Measurements from ENCODE around the gene TOM1L2.

TOM1L2 gene

DNA sequence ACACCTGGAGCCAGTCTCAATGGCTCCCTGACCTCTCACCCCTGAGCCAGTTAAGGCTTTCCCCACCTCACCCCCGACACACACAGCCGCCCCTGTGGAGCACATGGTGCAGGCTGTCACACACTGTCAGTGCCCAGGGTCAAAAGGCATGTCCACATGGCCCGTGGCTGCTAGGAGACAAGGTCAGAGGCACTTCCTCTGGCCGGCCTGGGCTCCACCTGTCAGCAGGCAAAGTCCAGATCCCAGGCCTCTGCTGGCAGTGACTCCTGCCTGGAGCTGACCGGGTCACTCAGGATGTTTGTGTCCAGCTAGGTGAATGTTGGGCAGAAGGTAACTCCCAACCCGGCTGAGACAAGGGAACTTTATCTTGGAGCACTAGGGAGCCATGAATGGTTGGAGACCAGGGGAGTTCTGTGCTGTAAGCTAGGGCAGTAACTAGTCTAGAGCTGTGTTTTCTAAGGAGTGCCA lies 141.4 kb downstream of the TOM1L2 start:
- no peak for DNase-seq

GRCh38 chr17:17830269-17830567 lies 142.0 kb downstream of the TOM1L2 start:
- no peak for DNase-seq

DNA sequence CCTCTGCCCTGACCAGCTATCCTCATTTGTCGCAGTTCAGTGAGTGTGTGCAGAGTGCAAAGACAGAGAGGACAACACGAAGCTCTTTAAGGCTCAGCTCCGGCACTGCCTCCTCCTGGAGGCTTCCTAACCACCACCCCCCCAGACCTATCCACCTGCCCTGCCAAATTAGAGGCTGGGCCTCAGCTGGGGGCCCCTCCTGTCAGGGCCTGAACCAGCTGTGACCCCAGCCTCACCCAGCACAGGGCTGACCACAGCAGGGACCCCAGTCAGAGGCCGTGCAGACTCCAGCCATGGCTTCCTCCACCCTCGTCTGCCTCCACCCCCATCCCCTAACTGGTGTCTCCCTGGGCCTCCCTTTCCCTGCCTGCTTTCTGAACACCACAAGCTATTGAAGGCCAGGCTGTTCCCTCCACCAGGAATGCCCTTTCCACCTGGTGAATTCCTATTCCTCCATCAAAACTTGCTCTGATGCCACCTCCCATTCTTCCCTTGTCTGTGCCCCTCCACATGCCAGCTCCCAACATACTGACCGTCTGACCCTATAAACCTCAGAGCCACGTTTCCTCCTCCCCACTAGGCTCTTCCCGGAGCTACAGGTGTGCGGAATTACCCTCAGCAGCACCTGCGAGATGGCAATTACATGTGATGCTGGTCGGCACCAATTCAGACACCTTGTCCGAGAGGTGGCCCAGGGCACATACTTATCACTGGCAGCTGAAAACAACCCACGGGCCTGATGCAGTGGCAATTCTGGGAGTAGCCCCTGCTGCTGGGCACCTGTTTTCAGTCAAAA lies 144.2 kb downstream of the TOM1L2 start:
- no peak for DNase-seq

- DNase-seq = no peak
These were observed 145.0 kb downstream of the TOM1L2 start for GRCh38 chr17:17826942-17827785.

DNA sequence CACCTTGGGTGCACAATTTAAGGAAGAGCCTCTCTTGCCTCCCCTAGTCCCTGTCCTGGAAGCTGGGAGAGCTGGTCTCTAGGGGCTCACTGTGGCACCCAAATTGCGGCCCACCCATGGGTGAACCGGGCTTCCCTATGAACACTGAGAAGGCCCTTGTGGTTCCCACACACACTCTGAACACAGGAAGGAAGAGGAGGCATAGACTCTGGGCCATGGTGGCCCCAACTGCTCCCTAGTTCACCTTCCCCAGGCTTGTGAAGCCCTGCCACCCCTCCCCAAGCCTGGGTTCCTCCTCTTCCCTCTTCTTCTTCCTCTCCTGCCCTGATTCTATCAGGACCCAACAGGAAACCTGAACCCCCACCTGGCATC lies 145.9 kb downstream of the TOM1L2 start:
- DNase-seq = no peak

GRCh38 chr17:17824783-17825614 lies 147.2 kb downstream of the TOM1L2 start:
- DNase-seq = no peak

- DNase-seq = no peak
These were observed 147.9 kb downstream of the TOM1L2 start for GRCh38 chr17:17824119-17824782.

DNA sequence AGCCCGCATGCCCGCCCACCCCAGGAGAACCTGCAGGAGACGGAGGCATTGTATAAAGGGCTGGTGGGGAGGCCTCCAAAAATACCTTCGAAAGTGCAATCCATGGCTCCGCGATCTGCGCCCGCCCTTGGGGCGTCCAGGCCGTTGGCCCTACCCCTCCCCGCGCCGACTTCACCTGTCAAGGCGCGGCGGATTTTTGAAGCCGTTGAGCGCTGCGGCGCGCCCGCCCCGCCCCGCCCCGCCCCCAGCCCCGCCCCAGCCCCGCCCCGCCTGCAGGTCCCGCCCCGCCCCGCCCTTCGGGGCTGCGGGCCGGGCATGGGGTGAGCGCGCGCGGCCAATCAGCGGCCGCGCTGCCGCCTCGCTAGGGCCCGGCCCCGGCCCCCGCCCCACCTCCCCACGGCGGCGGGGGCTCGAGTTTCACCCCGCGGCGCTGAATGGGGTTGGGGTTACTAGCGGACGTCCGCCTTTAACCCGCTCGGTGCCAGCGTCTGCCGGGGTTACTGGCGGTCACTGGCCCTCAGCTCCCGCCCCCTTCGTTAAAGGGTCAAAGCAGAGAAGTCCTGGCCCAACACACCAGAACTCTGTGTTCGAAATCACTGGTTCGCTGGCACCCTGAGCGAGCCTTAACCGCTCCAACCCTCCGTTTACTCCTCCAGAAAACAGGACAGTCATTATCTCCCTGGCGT lies 148.6 kb downstream of the TOM1L2 start:
- DNase-seq = peak; percentile 90

DNA sequence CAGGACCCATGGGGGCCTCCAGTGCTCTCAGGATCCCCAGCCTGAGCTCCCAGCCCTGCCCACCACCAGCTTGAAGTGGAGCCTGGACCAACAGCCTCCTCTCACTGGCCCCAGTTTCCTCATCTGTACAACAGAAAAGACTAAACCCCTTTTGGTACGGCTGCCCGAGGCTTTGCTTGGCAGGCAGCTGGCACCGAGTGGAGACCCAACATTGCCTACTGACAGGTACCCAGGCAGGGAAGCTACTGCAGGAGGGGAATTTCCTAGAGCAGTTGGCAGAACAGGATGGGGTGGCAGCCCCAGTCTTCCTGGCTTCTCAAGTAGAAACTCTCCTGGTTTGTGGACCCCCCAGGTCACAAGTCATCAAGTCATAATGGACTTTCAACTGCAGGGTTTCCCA lies 149.6 kb downstream of the TOM1L2 start:
- no peak for DNase-seq

DNA sequence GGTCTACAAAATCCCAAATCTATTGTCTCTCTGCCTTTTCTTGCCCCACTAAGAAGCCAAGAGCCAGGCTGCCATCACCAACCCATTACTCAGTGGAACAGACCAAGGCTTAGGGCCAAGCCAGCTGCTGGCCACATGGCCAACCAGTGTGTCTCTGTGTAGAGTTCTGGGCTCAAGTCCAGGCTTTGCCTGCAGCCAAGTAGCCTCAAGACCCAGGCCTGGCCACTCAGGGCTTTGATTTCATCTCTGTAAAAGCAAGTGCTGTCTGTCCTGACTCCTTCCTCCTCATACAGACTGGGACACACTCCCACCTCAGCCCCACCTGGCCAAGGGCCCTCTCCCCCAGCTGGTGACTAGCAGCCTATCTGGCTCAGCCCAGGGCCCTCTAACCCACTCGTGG lies 150.0 kb downstream of the TOM1L2 start:
- DNase-seq = peak; percentile 93

DNA sequence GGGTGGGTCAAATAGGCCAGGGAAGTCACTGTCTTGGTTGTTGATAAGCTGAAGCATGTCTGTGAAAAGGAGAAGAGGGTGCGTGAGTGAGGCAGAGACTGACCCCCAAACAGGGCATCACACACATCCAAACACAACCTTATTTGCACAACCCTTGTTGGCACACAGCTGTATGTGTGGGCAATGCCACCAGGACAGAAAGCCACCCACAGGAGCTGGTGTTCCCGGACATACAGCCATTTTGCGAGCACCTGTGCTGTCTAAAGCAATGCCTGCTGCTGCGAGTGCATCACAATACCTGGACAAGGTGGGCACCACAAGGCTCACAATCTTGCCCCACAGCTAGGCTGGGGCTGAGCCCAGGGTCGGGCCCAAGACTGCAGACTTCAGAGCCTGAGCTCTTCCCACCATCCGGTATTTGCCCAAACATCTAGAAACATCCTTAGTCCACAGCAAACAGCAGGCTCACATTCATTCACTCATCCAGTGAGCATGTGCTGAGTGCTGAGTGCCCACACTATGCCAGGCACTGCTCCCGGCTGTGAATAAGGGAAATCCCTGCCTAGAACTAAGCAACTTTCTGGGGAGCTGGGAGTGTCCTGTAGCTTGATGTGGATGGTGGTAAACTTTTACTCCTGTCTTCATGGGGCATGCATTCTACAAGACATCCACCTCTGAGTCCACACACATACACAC lies 151.6 kb downstream of the TOM1L2 start:
- peak; percentile 35 for DNase-seq

DNA sequence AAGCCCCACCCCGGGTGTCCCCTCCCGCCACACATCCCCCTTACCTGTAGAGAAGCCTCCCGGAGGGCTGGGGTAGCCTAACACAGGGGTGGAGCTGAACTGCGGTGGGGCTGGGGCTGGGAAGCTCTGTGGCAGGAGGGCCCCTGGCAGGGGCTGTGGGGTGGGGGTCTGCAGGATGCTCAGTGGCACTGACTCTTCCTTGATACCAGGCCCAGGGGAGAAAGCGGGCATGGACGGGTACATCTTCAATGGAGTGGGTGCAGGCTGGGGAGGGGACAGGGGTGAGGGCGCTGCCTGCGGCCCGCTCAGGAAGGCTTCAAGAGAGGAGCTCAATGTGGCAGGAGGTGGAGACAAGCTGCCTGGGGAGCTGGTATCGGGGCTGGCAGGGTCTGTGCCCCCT lies 152.2 kb downstream of the TOM1L2 start:
- DNase-seq = no peak

GRCh38 chr17:17819561-17819995 lies 152.6 kb downstream of the TOM1L2 start:
- peak; percentile 33 for DNase-seq

- DNase-seq = no peak
These were observed 153.1 kb downstream of the TOM1L2 start for GRCh38 chr17:17819111-17819510.

DNA sequence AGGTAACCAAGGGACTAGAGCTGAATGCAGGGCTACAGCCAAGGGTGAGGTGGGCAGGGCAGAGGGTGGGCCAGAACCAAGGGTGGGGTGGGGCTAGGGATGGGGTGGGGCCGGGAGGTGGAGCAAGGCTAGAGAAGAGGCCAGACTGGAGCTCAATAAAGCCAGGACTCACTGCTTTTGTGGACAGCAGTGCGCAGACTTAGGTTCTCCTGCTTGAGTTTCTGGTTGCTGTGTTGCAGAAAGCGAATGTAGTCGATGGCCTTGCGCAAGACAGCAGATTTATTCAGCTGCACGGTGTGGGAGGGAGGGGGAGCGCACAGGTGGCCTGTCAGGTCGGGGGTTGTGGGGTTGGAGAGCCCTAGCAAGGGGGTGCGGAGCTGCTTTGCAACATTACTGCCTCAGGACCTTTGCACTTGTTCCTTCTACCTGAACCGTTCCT lies 154.1 kb downstream of the TOM1L2 start:
- no peak for DNase-seq

- no peak for DNase-seq
These were observed 154.7 kb downstream of the TOM1L2 start for GRCh38 chr17:17817552-17817947.

GRCh38 chr17:17816831-17817551 lies 155.2 kb downstream of the TOM1L2 start:
- DNase-seq = no peak

DNA sequence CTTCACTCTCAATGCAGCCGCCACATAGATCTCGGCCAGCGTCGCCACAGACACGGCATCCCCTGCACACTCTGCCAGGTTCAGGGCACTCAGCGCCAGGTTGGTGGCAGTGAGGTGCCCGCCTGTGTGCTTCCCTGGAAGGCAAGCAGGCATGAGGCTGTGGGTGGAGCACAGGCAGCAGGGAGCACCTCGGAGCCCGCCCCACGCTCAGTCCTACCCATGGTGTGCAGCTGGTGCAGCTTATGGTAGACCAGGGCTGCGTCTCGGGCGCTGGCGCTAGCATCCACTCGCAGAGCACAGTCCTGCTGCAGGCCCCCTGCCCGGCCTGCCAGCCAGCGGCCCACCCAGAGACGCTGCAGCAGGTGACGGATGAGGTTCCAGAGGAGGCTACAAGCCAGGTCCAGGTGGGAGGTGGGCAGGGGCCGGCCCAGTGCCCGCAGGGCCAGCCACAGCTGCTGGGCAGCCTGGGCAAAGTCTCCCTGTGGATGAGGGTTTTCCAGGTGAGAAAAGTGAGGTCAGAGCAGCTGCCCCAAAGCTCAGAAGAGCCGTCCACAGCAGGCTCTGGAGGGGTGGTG lies 155.9 kb downstream of the TOM1L2 start:
- DNase-seq = no peak

DNA sequence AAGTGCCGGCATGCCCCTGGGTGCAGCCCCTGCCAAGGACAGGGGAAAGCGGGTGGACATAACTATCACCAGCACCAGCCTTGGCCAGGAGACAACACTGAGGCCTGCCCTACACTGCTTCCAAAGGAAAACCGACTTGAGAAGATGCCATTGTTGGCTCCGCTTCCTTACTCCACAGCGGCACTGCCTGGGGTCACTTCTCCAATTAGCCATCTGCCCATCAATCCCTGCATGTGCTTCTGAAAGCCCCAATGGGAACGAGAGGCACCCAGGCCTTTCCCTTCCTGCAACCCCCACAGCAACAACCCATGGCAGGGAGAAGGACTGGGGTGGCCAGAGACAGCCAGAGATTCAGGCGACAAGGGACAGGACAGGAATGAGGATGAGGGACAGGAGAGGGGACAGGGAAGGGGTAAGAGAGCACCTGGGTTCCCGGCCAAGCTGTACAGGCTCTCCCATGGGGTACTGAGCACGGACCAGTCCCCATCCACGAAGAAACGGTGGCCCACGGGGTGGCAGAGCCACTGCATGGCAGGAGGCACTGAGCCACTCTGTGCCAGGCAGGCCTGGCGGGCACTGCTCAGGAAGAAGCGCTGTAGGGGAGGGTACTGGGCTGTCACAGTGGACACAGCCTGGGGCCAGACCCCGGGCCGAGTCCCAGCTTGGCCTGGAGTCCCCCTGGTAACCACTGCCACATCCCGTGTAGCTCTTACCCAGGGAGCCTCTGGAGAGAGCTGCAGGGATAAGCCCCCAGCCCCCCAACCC lies 156.6 kb downstream of the TOM1L2 start:
- DNase-seq = no peak

DNA sequence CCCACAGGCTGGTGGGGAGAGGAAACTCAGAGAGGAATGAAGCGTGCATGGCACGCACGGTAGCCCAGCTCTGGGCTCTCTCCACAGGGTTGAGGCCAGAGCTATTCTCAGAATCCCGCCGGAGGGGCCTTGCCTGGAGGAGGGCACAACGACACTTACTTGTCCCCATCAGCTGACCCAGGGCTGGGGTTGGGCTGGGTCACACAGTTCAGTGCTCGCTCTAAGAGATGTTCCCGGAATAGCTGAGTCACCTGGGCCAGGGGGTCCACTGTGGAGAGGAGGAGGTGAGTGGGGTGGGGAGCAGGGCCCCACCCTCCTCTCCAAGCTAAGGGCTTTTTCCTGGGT lies 157.2 kb downstream of the TOM1L2 start:
- DNase-seq = no peak

Measured in midbrain (tissue), 1 donor.